Effector memory CD8-positive, alpha-beta T cell (primary cell): ENCODE measurements around the gene GH1.
A peak's percentile ranks its signal among the peaks of the same experiment; 100 is the strongest.
"Not testable (repeated sequence)": the region's sequence is repeated elsewhere in the genome, so short reads cannot be mapped to it uniquely, and the experiment has no call there.

Experiments
- ATAC-seq: fragments of 150-1000 bp; cut with Tn5 transposase; replicated peaks from 2 replicates; pipeline ENCODE4 v1.10.0; 2021; ENCODE audit warnings: mild to moderate bottlenecking, moderate library complexity
- DNase-seq, 3 experiments: peaks; one replicate each; pipeline ENCODE4 v3.0.0; 2021
- H3K27ac Mint-ChIP-seq, 2 donors: one replicate each; pipeline ENCODE4 v1.8.0; 2022; ENCODE audit warnings: mild to moderate bottlenecking in 2 of 2, mixed read lengths in 2 of 2, moderate library complexity in 2 of 2
- H3K27me3 Mint-ChIP-seq, 2 donors: one replicate each; pipeline ENCODE4 v1.8.0; 2022; ENCODE audit warnings: mixed read lengths in 2 of 2
- H3K36me3 Mint-ChIP-seq: one replicate; pipeline ENCODE4 v1.8.0; 2022; ENCODE audit warnings: mild to moderate bottlenecking, moderate library complexity, mixed read lengths; ENCODE audit not compliant: insufficient read depth
- H3K4me1 Mint-ChIP-seq, 2 donors: one replicate each; pipeline ENCODE4 v1.8.0; 2022; ENCODE audit warnings: low read depth in 2 of 2, mixed read lengths in 2 of 2
- H3K4me3 Mint-ChIP-seq, 2 donors: one replicate each; pipeline ENCODE4 v1.8.0; 2022; ENCODE audit warnings: mild to moderate bottlenecking in 2 of 2, mixed read lengths in 2 of 2, moderate library complexity in 2 of 2
- H3K9me3 Mint-ChIP-seq, 2 donors: one replicate each; pipeline ENCODE4 v1.8.0; 2022; ENCODE audit warnings: mixed read lengths in 2 of 2
- total RNA-seq, 9 experiments: gene quantifications; one replicate each; lab custom pipeline; 2026; lab: John Stamatoyannopoulos, UW

Gene GH1
- 0 reads per million in 9 experiments for total RNA-seq

- peaks cover 6 to 12% of the 10 kb centered on the region in 2 donors for H3K4me1 Mint-ChIP-seq
- not testable (repeated sequence) for H3K9me3 Mint-ChIP-seq, DNase-seq, ATAC-seq, H3K27me3 Mint-ChIP-seq, H3K36me3 Mint-ChIP-seq
- H3K27ac Mint-ChIP-seq = peak within 1 kb of the TSS; percentile 23 to 63
- peak within 1 kb of the TSS in 1 of 2 donors; percentile 2 for H3K4me3 Mint-ChIP-seq
Observed at GRCh38 chr17:63918789-63919305, at the start of gene GH1. TSS of gene GH1 (minus strand) at chr17:63918839. CDS start at chr17:63918776, 63 bp downstream.

- peaks cover 22 to 23% of the 10 kb centered on the region in 2 donors for H3K4me1 Mint-ChIP-seq
- H3K27me3 Mint-ChIP-seq = peaks cover 0 to 6% of the 10 kb centered on the region in 2 donors
- DNase-seq = no peak
- H3K4me3 Mint-ChIP-seq = no peak overlapping the region
- no peaks in the 10 kb centered on the region for H3K36me3 Mint-ChIP-seq
- no peak overlapping the region for H3K27ac Mint-ChIP-seq
- H3K9me3 Mint-ChIP-seq = no peaks in the 10 kb centered on the region
- ATAC-seq = no peak
Observed at GRCh38 chr17:63967953-63968352, 49.3 kb upstream of the GH1 start.

- Mint-ChIP-seq H3K9me3 (no peaks in the 10 kb centered on the region), H3K4me3 (peak overlapping the region in 1 of 2 donors; percentile 0), H3K27ac (peak overlapping the region in 1 of 2 donors; percentile 1), H3K27me3 (no peaks in the 10 kb centered on the region), H3K36me3 (no peaks in the 10 kb centered on the region), H3K4me1 (peaks cover 22 to 23% of the 10 kb centered on the region in 2 donors)
- DNase-seq (peak; percentile 41 to 45 (median 42)), ATAC-seq (peak; percentile 99)
Observed at GRCh38 chr17:63966646-63967264, 48.1 kb upstream of the GH1 start.

- Mint-ChIP-seq H3K9me3 (no peaks in the 10 kb centered on the region), H3K4me1 (peaks cover 18 to 21% of the 10 kb centered on the region in 2 donors), H3K27ac (peak overlapping the region; percentile 59 to 75), H3K36me3 (no peaks in the 10 kb centered on the region), H3K27me3 (no peaks in the 10 kb centered on the region), H3K4me3 (no peak overlapping the region)
- no peak for ATAC-seq
- DNase-seq = no peak
Observed at GRCh38 chr17:63963123-63963522, 44.5 kb upstream of the GH1 start.

DNA sequence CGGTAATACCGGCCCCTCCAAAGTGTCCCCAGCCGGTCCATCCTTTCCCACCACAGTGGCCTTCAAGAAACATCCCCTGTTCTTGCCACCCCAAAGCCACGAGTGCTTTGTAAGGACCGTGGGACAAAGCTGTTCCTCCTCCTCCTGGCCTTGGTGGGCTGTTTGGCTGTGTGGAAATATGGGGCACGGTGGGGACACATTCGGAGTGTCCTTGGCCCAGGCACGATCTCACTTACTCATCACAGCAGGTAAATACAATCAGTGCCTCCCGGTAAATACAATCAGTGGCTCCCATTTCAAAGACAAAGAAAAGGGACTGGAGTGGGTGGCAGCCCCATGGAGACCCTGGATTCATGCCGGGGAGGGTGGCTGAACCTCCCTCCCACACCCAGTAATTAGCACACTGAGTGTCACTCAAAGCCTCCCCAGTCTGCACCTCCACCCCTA, 43.7 kb upstream of the GH1 start:
- no peaks in the 10 kb centered on the region for H3K27me3 Mint-ChIP-seq
- no peaks in the 10 kb centered on the region for H3K36me3 Mint-ChIP-seq
- no peak for ATAC-seq
- H3K27ac Mint-ChIP-seq = peak overlapping the region; percentile 59 to 75
- H3K9me3 Mint-ChIP-seq = no peaks in the 10 kb centered on the region
- no peak for DNase-seq
- peaks cover 16 to 20% of the 10 kb centered on the region in 2 donors for H3K4me1 Mint-ChIP-seq
- peak overlapping the region in 1 of 2 donors; percentile 62 for H3K4me3 Mint-ChIP-seq

- H3K27me3 Mint-ChIP-seq = no peaks in the 10 kb centered on the region
- peak overlapping the region in 1 of 2 donors; percentile 62 for H3K4me3 Mint-ChIP-seq
- DNase-seq (peak in 1 of 3 experiments; percentile 17), ATAC-seq (peak; percentile 85)
- H3K4me1 Mint-ChIP-seq = peaks cover 9 to 13% of the 10 kb centered on the region in 2 donors
- no peaks in the 10 kb centered on the region for H3K9me3 Mint-ChIP-seq
- no peaks in the 10 kb centered on the region for H3K36me3 Mint-ChIP-seq
- peak overlapping the region in 1 of 2 donors; percentile 59 for H3K27ac Mint-ChIP-seq
Observed at GRCh38 chr17:63961355-63962212, 42.9 kb upstream of the GH1 start.

DNA sequence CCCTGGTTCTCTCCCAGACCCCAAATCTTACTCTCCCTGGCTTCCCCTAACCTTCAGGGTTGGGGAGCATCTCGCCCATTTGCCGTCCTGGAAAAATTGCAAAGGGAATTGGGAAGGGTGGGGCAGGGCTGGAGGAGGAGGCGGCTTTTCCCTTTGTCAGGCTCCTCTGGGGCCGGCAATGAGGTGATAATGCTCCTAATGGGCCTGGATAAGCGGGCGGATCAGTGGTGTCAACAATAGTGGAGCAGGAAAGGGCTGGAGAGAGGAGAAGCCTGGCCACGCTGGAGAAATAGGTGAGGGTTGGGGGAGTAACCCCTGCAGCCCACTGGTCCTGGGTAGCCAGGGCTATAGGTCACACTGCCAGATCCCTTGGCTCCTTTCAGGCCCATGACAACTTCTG, 41.8 kb upstream of the GH1 start:
- Mint-ChIP-seq H3K36me3 (no peaks in the 10 kb centered on the region), H3K27ac (no peak overlapping the region), H3K27me3 (no peaks in the 10 kb centered on the region), H3K4me1 (peaks cover 9 to 12% of the 10 kb centered on the region in 2 donors), H3K4me3 (no peak overlapping the region), H3K9me3 (no peaks in the 10 kb centered on the region)
- no peak for DNase-seq
- ATAC-seq = no peak

DNA sequence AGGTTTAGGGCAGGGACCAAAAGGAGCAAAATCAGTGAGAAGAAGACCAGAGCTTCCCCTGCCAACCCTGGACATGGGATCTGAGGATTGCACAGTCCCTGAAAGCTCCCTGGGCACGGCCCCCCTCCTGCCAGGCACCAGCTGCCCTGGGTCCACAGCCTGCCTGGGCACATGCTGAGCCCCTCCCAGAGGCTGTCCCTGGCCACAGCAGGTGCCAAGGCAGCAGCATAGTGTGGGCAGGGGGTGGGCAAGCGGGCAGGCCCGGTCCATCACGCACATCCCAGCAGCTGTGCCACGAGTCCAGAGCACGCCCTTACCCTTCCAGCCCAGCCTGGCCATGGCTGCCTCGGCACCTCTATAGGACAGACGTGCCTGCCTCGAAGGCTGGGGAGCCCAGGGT, 41.4 kb upstream of the GH1 start:
- Mint-ChIP-seq H3K9me3 (no peaks in the 10 kb centered on the region), H3K4me1 (peaks cover 11 to 13% of the 10 kb centered on the region in 2 donors), H3K36me3 (no peaks in the 10 kb centered on the region), H3K4me3 (no peak overlapping the region), H3K27me3 (no peaks in the 10 kb centered on the region), H3K27ac (peak overlapping the region in 1 of 2 donors; percentile 65)
- DNase-seq = no peak
- no peak for ATAC-seq

- ATAC-seq (no peak), DNase-seq (no peak)
- Mint-ChIP-seq H3K4me1 (peaks cover 21 to 23% of the 10 kb centered on the region in 2 donors), H3K9me3 (no peaks in the 10 kb centered on the region), H3K27ac (no peak overlapping the region), H3K36me3 (no peaks in the 10 kb centered on the region), H3K4me3 (peak overlapping the region in 1 of 2 donors; percentile 22), H3K27me3 (no peaks in the 10 kb centered on the region)
Observed at GRCh38 chr17:63956296-63956920, 37.8 kb upstream of the GH1 start.

GRCh38 chr17:63955791-63956190, 37.2 kb upstream of the GH1 start:
- Mint-ChIP-seq H3K27me3 (no peaks in the 10 kb centered on the region), H3K4me1 (peaks cover 19 to 26% of the 10 kb centered on the region in 2 donors), H3K36me3 (no peaks in the 10 kb centered on the region), H3K4me3 (peak overlapping the region in 1 of 2 donors; percentile 7), H3K9me3 (no peaks in the 10 kb centered on the region), H3K27ac (no peak overlapping the region)
- DNase-seq (no peak), ATAC-seq (no peak)

- Mint-ChIP-seq H3K27me3 (no peaks in the 10 kb centered on the region), H3K9me3 (no peaks in the 10 kb centered on the region), H3K4me1 (peaks cover 19 to 27% of the 10 kb centered on the region in 2 donors), H3K27ac (no peak overlapping the region), H3K4me3 (peak overlapping the region in 1 of 2 donors; percentile 7), H3K36me3 (no peaks in the 10 kb centered on the region)
- DNase-seq (no peak), ATAC-seq (no peak)
Observed at GRCh38 chr17:63955232-63955631, 36.6 kb upstream of the GH1 start.

DNA sequence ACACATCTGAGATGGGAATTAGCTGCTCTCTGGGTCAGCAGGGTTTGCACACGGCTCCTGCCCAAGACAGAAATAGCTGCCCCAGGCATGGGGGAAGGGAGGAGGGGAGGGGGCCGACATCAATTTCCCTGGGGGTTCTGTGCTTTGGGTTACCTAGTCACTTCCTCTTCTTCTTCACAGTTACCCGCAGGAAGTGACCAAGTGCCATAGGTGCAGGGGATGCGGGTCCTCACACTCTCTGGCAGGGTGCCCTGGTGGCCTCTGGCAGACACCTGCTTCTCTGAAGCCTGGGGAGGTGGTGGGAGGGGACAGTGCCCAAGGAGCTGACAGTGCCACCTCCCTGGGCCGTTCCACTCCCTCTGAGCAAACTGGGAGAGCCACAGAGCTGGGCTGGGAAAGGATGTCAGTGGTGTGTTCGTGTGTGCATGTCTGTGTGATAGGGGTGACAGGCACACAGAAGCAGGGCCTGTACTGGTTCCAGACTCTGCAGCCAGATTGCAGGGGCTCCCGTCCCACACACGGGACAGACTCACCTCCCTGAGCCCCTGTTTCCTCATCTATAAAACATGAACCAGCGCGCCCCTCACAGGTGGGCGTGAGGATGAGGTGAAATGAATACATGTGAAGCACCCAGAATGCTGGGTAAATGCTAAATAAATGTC, 35.9 kb upstream of the GH1 start:
- ATAC-seq (peak; percentile 90), DNase-seq (peak; percentile 42 to 56 (median 47))

More for the DNA sequence above, 35.9 kb upstream of the GH1 start:
- H3K4me3 Mint-ChIP-seq = peak overlapping the region; percentile 54 to 64
- H3K27ac Mint-ChIP-seq = peak overlapping the region; percentile 88
- no peaks in the 10 kb centered on the region for H3K9me3 Mint-ChIP-seq
- no peaks in the 10 kb centered on the region for H3K36me3 Mint-ChIP-seq
- peaks cover 19 to 24% of the 10 kb centered on the region in 2 donors for H3K4me1 Mint-ChIP-seq
- no peaks in the 10 kb centered on the region for H3K27me3 Mint-ChIP-seq
